AG10803 (cell line): ENCODE results near the gene OR56A4.
"Not testable (repeated sequence)": the region's sequence is repeated elsewhere in the genome, so short reads cannot be mapped to it uniquely, and the experiment has no call there.

Experiments used
- DNase-seq: peaks from one replicate; pipeline ENCODE4 v3.0.0; 2010; ENCODE audit warnings: low read depth
- H3K4me3 ChIP-seq: 2 replicates; pipeline ENCODE4 v1.5.1; 2011; ENCODE audit warnings: mild to moderate bottlenecking, low read length, control low read depth
- TF ChIP-seq, protein P1 (sequence below): conservative IDR thresholded peaks from 2 replicates; pipeline ENCODE4 v1.5.1; 2011; ENCODE audit warnings: mild to moderate bottlenecking, low read length, control low read depth, inconsistent platforms

Gene OR56A4

DNA sequence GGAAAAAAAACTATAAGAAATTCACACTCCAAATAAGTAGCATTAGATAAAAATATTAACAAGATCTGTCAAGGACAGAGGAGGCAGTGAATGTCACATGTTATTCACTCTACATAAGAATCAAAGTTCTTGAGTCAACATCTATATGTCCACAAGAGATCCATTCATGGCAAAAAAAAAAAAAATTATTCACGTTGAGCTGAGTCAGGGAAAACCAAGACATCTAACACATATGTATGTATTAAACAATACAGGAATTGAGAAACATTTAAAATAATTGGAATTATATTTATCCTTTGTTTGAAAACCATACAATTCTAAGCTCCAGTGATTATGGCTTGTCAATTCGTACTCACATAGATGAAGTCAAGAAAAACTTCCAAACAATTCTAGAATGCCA, 39.8 kb downstream of the OR56A4 start:
- no peak overlapping the region for H3K4me3 ChIP-seq
- TF ChIP-seq, protein P1, sequence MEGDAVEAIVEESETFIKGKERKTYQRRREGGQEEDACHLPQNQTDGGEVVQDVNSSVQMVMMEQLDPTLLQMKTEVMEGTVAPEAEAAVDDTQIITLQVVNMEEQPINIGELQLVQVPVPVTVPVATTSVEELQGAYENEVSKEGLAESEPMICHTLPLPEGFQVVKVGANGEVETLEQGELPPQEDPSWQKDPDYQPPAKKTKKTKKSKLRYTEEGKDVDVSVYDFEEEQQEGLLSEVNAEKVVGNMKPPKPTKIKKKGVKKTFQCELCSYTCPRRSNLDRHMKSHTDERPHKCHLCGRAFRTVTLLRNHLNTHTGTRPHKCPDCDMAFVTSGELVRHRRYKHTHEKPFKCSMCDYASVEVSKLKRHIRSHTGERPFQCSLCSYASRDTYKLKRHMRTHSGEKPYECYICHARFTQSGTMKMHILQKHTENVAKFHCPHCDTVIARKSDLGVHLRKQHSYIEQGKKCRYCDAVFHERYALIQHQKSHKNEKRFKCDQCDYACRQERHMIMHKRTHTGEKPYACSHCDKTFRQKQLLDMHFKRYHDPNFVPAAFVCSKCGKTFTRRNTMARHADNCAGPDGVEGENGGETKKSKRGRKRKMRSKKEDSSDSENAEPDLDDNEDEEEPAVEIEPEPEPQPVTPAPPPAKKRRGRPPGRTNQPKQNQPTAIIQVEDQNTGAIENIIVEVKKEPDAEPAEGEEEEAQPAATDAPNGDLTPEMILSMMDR, result no peak
- DNase-seq, result no peak

DNA sequence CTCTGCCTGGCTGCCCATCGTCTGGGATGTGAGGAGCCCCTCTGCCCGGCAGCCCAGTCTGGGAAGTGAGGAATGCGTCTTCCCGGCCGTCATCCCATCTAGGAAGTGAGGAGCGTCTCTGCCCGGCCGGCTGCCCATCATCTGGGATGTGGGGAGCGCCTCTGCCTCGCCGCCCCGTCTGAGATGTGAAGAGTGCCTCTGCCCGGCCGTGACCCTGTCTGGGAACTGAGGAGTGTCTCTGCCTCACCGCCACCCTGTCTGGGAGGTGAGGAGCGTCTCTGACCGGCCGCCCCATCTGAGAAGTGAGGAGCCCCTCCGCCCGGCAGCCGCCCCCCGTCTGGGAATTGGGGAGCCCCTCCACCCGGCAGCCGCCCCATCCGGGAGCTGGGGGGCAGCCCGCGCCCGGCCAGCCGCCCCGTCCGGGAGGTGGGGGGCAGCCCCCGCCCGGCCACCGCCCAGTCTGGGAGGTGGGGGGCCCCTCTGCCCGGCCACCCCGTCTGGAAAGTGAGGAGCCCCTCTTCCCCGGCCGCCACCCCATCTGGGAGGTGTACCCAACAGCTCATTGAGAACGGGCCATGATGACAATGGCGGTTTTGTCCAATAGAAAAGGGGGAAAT, 45.9 kb downstream of the OR56A4 start:
- not testable (repeated sequence) for DNase-seq, H3K4me3 ChIP-seq

DNA sequence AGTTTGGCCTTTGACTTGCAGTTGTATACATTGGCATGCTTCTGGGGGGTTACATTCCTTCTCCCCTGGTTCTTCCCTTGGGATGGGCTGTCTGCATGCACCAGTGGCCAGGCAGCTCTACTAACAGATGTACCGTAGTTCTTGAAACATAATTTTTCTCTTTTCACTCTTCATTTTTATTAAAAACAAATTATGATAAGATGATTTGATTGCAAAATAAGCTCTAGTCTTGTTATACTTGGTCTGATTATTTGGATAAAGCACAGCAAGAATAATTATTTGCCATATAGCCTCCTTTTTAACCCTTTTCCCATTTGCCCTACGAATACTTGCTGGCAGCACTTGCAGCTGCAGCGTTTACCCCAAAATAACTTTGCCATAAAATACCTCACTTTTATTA, 51.2 kb downstream of the OR56A4 start:
- H3K4me3 ChIP-seq, result no peak overlapping the region
- TF ChIP-seq, protein P1, result no peak
- no peak for DNase-seq
